Measurements from ENCODE around the gene XRRA1.

Gene XRRA1

GRCh38 chr11:74981888-74982287 lies 33.0 kb upstream of the XRRA1 start:
- no peak for ATAC-seq
- TF ChIP-seq ISL1 (CRISPR knock-in tag; IDR thresholded peaks at IDR 0.05) (no peak), ZNF565 (CRISPR knock-in tag; conservative IDR thresholded peaks at IDR 0.05; ENCODE audit: low read depth) (no peak), ZNF70 (CRISPR knock-in tag; IDR thresholded peaks at IDR 0.05) (no peak), BACH2 (CRISPR knock-in tag; IDR thresholded peaks at IDR 0.05; ENCODE audit: borderline replicate concordance) (no peak), CSRNP3 (CRISPR knock-in tag; IDR thresholded peaks at IDR 0.05) (no peak)

GRCh38 chr11:74980634-74981033 lies 31.7 kb upstream of the XRRA1 start:
- no peak for ATAC-seq
- TF ChIP-seq TSHZ2 (CRISPR knock-in tag; IDR thresholded peaks at IDR 0.05), result no peak
- TF ChIP-seq ESRRG (CRISPR knock-in tag; IDR thresholded peaks at IDR 0.05), result no peak
- TF ChIP-seq OSR1 (CRISPR knock-in tag; IDR thresholded peaks at IDR 0.05), result no peak
- no peak for TF ChIP-seq ZNF8 (CRISPR knock-in tag; IDR thresholded peaks at IDR 0.05)
- TF ChIP-seq CREB5 (CRISPR knock-in tag; IDR thresholded peaks at IDR 0.05; ENCODE audit: low read depth), result no peak
- no peak for TF ChIP-seq TOX (CRISPR knock-in tag; IDR thresholded peaks at IDR 0.05; ENCODE audit: borderline replicate concordance)
- no peak for TF ChIP-seq ISL1 (CRISPR knock-in tag; IDR thresholded peaks at IDR 0.05)
- no peak for TF ChIP-seq POU6F1 (CRISPR knock-in tag; IDR thresholded peaks at IDR 0.05; ENCODE audit: borderline replicate concordance, low read depth)

- TF ChIP-seq TCF4 (CRISPR knock-in tag; IDR thresholded peaks at IDR 0.05; ENCODE audit: borderline replicate concordance) (no peak), ZNF70 (CRISPR knock-in tag; IDR thresholded peaks at IDR 0.05) (no peak), CSRNP3 (CRISPR knock-in tag; IDR thresholded peaks at IDR 0.05) (no peak), ZFP30 (CRISPR knock-in tag; IDR thresholded peaks at IDR 0.05) (no peak), SNAI2 (CRISPR knock-in tag; IDR thresholded peaks at IDR 0.05) (no peak), OSR1 (CRISPR knock-in tag; IDR thresholded peaks at IDR 0.05) (no peak), ESRRG (CRISPR knock-in tag; IDR thresholded peaks at IDR 0.05) (no peak)
- ATAC-seq, result no peak
Measured at GRCh38 chr11:74978041-74978440, 29.1 kb upstream of the XRRA1 start.

- no peak for ATAC-seq
- TF ChIP-seq OSR1 (CRISPR knock-in tag; IDR thresholded peaks at IDR 0.05), result no peak
- no peak for TF ChIP-seq ZNF8 (CRISPR knock-in tag; IDR thresholded peaks at IDR 0.05)
- no peak for TF ChIP-seq RARB (CRISPR knock-in tag; IDR thresholded peaks at IDR 0.05)
- TF ChIP-seq CREB5 (CRISPR knock-in tag; IDR thresholded peaks at IDR 0.05; ENCODE audit: low read depth), result no peak
- TF ChIP-seq ESRRG (CRISPR knock-in tag; IDR thresholded peaks at IDR 0.05), result no peak
- no peak for TF ChIP-seq CSDC2 (CRISPR knock-in tag; IDR thresholded peaks at IDR 0.05)
- no peak for TF ChIP-seq ZFP30 (CRISPR knock-in tag; IDR thresholded peaks at IDR 0.05)
- TF ChIP-seq ZNF70 (CRISPR knock-in tag; IDR thresholded peaks at IDR 0.05), result no peak
- no peak for TF ChIP-seq TOX (CRISPR knock-in tag; IDR thresholded peaks at IDR 0.05; ENCODE audit: borderline replicate concordance)
- no peak for TF ChIP-seq ZFP3 (CRISPR knock-in tag; IDR thresholded peaks at IDR 0.05)
- TF ChIP-seq ISL1 (CRISPR knock-in tag; IDR thresholded peaks at IDR 0.05), result no peak
- no peak for TF ChIP-seq ZNF565 (CRISPR knock-in tag; conservative IDR thresholded peaks at IDR 0.05; ENCODE audit: low read depth)
- TF ChIP-seq BACH2 (CRISPR knock-in tag; IDR thresholded peaks at IDR 0.05; ENCODE audit: borderline replicate concordance), result no peak
- no peak for TF ChIP-seq SNAI2 (CRISPR knock-in tag; IDR thresholded peaks at IDR 0.05)
- TF ChIP-seq POU6F1 (CRISPR knock-in tag; IDR thresholded peaks at IDR 0.05; ENCODE audit: borderline replicate concordance, low read depth), result no peak
- TF ChIP-seq PATZ1 (CRISPR knock-in tag; IDR thresholded peaks at IDR 0.05; ENCODE audit: borderline replicate concordance), result no peak
- TF ChIP-seq ZC3H10 (CRISPR knock-in tag; IDR thresholded peaks at IDR 0.05), result no peak
Measured at GRCh38 chr11:74971424-74971823, 22.5 kb upstream of the XRRA1 start.

Measured in SK-N-SH treated with all-trans-retinoic acid at 6 μM for 48 hours (cell line).